GM21360 (cell line): Measurements from ENCODE around the gene ACE.

ENCODE experiments used
- ATAC-seq: cut with Tn5 transposase; IDR thresholded peaks from one replicate; pipeline ENCODE4 v1.9.1; 2021; ENCODE audit warnings: mild to moderate bottlenecking, moderate library complexity; ENCODE audit not compliant: unreplicated experiment

Gene ACE

GRCh38 chr17:63534078-63534570 lies 57.3 kb downstream of the ACE start:
- ATAC-seq, result no peak

- no peak for ATAC-seq
These were observed 58.1 kb downstream of the ACE start for GRCh38 chr17:63534816-63535455.

GRCh38 chr17:63535640-63536039 lies 58.8 kb downstream of the ACE start:
- ATAC-seq, result no peak

GRCh38 chr17:63537001-63537400 lies 60.1 kb downstream of the ACE start:
- no peak for ATAC-seq

- no peak for ATAC-seq
These were observed 61.3 kb downstream of the ACE start for GRCh38 chr17:63537991-63538692.

- ATAC-seq, result no peak
These were observed 62.1 kb downstream of the ACE start for GRCh38 chr17:63538693-63539595.

GRCh38 chr17:63540590-63540989 lies 63.7 kb downstream of the ACE start:
- ATAC-seq, result no peak

- no peak for ATAC-seq
These were observed 65.3 kb downstream of the ACE start for GRCh38 chr17:63542218-63542545.

GRCh38 chr17:63542942-63543821 lies 66.3 kb downstream of the ACE start:
- ATAC-seq, result no peak

- ATAC-seq, result no peak
These were observed 67.1 kb downstream of the ACE start for GRCh38 chr17:63543822-63544420.

- ATAC-seq, result no peak
These were observed 67.8 kb downstream of the ACE start for GRCh38 chr17:63544467-63545301.

GRCh38 chr17:63546308-63547082 lies 69.6 kb downstream of the ACE start:
- no peak for ATAC-seq

GRCh38 chr17:63547083-63547523 lies 70.2 kb downstream of the ACE start:
- no peak for ATAC-seq
